SK-N-SH treated with all-trans-retinoic acid at 6 μM for 48 hours (cell line): ENCODE results near the gene DRC7.
"Not testable (repeated sequence)": the region's sequence is repeated elsewhere in the genome, so short reads cannot be mapped to it uniquely, and the experiment has no call there.

Experiments used
- ATAC-seq: fragments of 200-7000 bp; cut with Tn5 transposase; 3 replicates; pipeline ENCODE4 v1.9.1; 2020; ENCODE audit warnings: mild to moderate bottlenecking, moderate library complexity
- ARNTL ChIP-seq: fragments of 450-650 bp; formaldehyde crosslinking; IDR thresholded peaks from 2 replicates; pipeline ENCODE4 v1.5.0; 2020; ENCODE audit warnings: low read depth, mild to moderate bottlenecking, moderate library complexity, borderline replicate concordance
- BACH2 ChIP-seq: fragments of 250-450 bp; sonication (Bioruptor Pico); IDR thresholded peaks from 2 replicates; pipeline ENCODE4 v1.9.0; 2021; ENCODE audit warnings: mild to moderate bottlenecking, borderline replicate concordance
- CREB5 ChIP-seq: fragments of 250-450 bp; sonication (Bioruptor Pico); IDR thresholded peaks from 2 replicates; pipeline ENCODE4 v1.5.1; 2020; ENCODE audit warnings: low read depth, mild to moderate bottlenecking, moderate library complexity
- CSDC2 ChIP-seq: fragments of 250-450 bp; sonication (Bioruptor Pico); IDR thresholded peaks from 2 replicates; pipeline ENCODE4 v1.5.0; 2020; ENCODE audit warnings: mild to moderate bottlenecking, moderate library complexity
- CSRNP3 ChIP-seq: fragments of 250-450 bp; sonication (Bioruptor Pico); IDR thresholded peaks from 2 replicates; pipeline ENCODE4 v1.5.1; 2021; ENCODE audit warnings: mild to moderate bottlenecking, moderate library complexity
- GLIS3 ChIP-seq: fragments of 250-450 bp; sonication (Bioruptor Pico); IDR thresholded peaks from 2 replicates; pipeline ENCODE4 v1.5.0; 2020; ENCODE audit warnings: mild to moderate bottlenecking, moderate library complexity
- ISL1 ChIP-seq: fragments of 250-450 bp; sonication (Bioruptor Pico); IDR thresholded peaks from 2 replicates; pipeline ENCODE4 v2.1.2; 2022; ENCODE audit warnings: mild to moderate bottlenecking, moderate library complexity
- OSR1 ChIP-seq: fragments of 250-450 bp; sonication (Bioruptor Pico); IDR thresholded peaks from 2 replicates; pipeline ENCODE4 v1.8.0; 2022; ENCODE audit warnings: moderate library complexity, mild to moderate bottlenecking, inconsistent platforms
- POU6F1 ChIP-seq: fragments of 250-450 bp; sonication (Bioruptor Pico); IDR thresholded peaks from 2 replicates; pipeline ENCODE4 v1.8.0; 2021; ENCODE audit warnings: low read depth, mild to moderate bottlenecking, moderate library complexity, borderline replicate concordance
- PPARA ChIP-seq: fragments of 250-450 bp; sonication (Bioruptor Pico); IDR thresholded peaks from 2 replicates; pipeline ENCODE4 v1.5.0; 2020; ENCODE audit warnings: mild to moderate bottlenecking, borderline replicate concordance
- RARB ChIP-seq: fragments of 250-450 bp; sonication (Bioruptor Pico); IDR thresholded peaks from 2 replicates; pipeline ENCODE4 v1.8.0; 2021; ENCODE audit warnings: mild to moderate bottlenecking, moderate library complexity
- TCF4 ChIP-seq: fragments of 250-450 bp; sonication (Bioruptor Pico); IDR thresholded peaks from 2 replicates; pipeline ENCODE4 v1.8.0; 2021; ENCODE audit warnings: mild to moderate bottlenecking, moderate library complexity, borderline replicate concordance
- TOX ChIP-seq: fragments of 250-450 bp; sonication (Bioruptor Pico); IDR thresholded peaks from 2 replicates; pipeline ENCODE4 v1.8.0; 2021; ENCODE audit warnings: mild to moderate bottlenecking, moderate library complexity, borderline replicate concordance
- TSHZ2 ChIP-seq: fragments of 250-450 bp; sonication (Bioruptor Pico); IDR thresholded peaks from 2 replicates; pipeline ENCODE4 v1.5.0; 2020; ENCODE audit warnings: mild to moderate bottlenecking, moderate library complexity
- ZFP3 ChIP-seq: fragments of 250-450 bp; sonication (Bioruptor Pico); IDR thresholded peaks from 2 replicates; pipeline ENCODE4 v1.5.0; 2020; ENCODE audit warnings: mild to moderate bottlenecking, moderate library complexity
- ZFP30 ChIP-seq: fragments of 450-650 bp; formaldehyde crosslinking; IDR thresholded peaks from 2 replicates; pipeline ENCODE4 v1.5.0; 2022; ENCODE audit warnings: mild to moderate bottlenecking, moderate library complexity
- ZNF565 ChIP-seq: fragments of 450-650 bp; formaldehyde crosslinking; conservative IDR thresholded peaks from 2 replicates; pipeline ENCODE4 v1.5.0; 2020; ENCODE audit warnings: low read depth, mild to moderate bottlenecking, moderate library complexity
- ZNF70 ChIP-seq: fragments of 450-650 bp; formaldehyde crosslinking; IDR thresholded peaks from 2 replicates; pipeline ENCODE4 v1.5.0; 2020; ENCODE audit warnings: mild to moderate bottlenecking, moderate library complexity
- ZNF8 ChIP-seq: fragments of 450-650 bp; formaldehyde crosslinking; IDR thresholded peaks from 2 replicates; pipeline ENCODE4 v1.5.0; 2020; ENCODE audit warnings: mild to moderate bottlenecking, moderate library complexity

DRC7 gene

GRCh38 chr16:57670196-57670595 is 24.4 kb upstream of the DRC7 start:
- TF ChIP-seq ZNF70 (CRISPR knock-in tag), result no peak
- TF ChIP-seq ZNF8 (CRISPR knock-in tag), result no peak
- TF ChIP-seq OSR1 (CRISPR knock-in tag), result no peak
- no peak for TF ChIP-seq CSDC2 (CRISPR knock-in tag)
- TF ChIP-seq POU6F1 (CRISPR knock-in tag), result no peak
- TF ChIP-seq, all 23 proteins: peak for 0
- ATAC-seq, result no peak

GRCh38 chr16:57671451-57671850 is 23.2 kb upstream of the DRC7 start:
- not testable (repeated sequence) for ATAC-seq

GRCh38 chr16:57672416-57672815 is 22.2 kb upstream of the DRC7 start:
- no peak for TF ChIP-seq TCF4 (CRISPR knock-in tag)
- TF ChIP-seq CSRNP3, result no peak
- TF ChIP-seq ZFP30, result no peak
- TF ChIP-seq ZNF8 (CRISPR knock-in tag), result no peak
- TF ChIP-seq RARB, result no peak
- TF ChIP-seq BACH2 (CRISPR knock-in tag), result no peak
- TF ChIP-seq TSHZ2 (CRISPR knock-in tag), result no peak
- TF ChIP-seq TOX (CRISPR knock-in tag), result no peak
- no peak for TF ChIP-seq ARNTL
- TF ChIP-seq CSDC2 (CRISPR knock-in tag), result no peak
- ATAC-seq, result no peak

GRCh38 chr16:57672824-57673223 is 21.8 kb upstream of the DRC7 start:
- no peak for ATAC-seq
- TF ChIP-seq TSHZ2 (CRISPR knock-in tag) (no peak), TCF4 (CRISPR knock-in tag) (no peak), POU6F1 (CRISPR knock-in tag) (no peak), ISL1 (CRISPR knock-in tag) (no peak), GLIS3 (no peak), TOX (CRISPR knock-in tag) (no peak), PPARA (CRISPR knock-in tag) (no peak), CSRNP3 (no peak), CREB5 (CRISPR knock-in tag) (no peak), ZNF565 (CRISPR knock-in tag) (no peak), ARNTL (no peak), ZFP3 (CRISPR knock-in tag) (no peak)
- TF ChIP-seq, all 23 proteins: peak for 0
